Thoracic aorta (tissue), 2 donors: ENCODE measurements around the gene FOXO6. TPM values are rescaled to one million over a fixed set of nuclear protein-coding genes. Genes with fewer than 3 reads are reported as not detected.

Source experiments
- ATAC-seq: fragments of 150-250 bp; one replicate; pipeline ENCODE4 v1.8.0; 2017; ENCODE audit warnings: low read depth; ENCODE audit not compliant: insufficient number of reproducible peaks, low FRiP score
- DNase-seq: peaks from one replicate; pipeline ENCODE4 v3.0.0-alpha.2; 2020; ENCODE audit warnings: low spot score
- H3K27ac ChIP-seq, 2 donors: fragments of 200-600 bp; sonication (generic); 1 replicate in 1 of 2; 2 replicates in 1 of 2; pipeline ENCODE4 v1.5.1; 2016; ENCODE audit warnings: mild to moderate bottlenecking in 2 of 2, moderate library complexity in 2 of 2
- H3K27me3 ChIP-seq: fragments of 200-600 bp; sonication (generic); replicated peaks from 2 replicates; pipeline ENCODE4 v1.6.0; 2016; ENCODE audit warnings: mild to moderate bottlenecking; ENCODE audit not compliant: insufficient read depth
- H3K36me3 ChIP-seq: fragments of 200-600 bp; sonication (generic); one replicate; pipeline ENCODE4 v1.5.1; 2016
- H3K4me1 ChIP-seq, 2 donors: fragments of 200-600 bp; sonication (generic); 1 replicate in 1 of 2; 2 replicates in 1 of 2; pipeline versions ENCODE4 v1.5.1 to v1.6.0; 2016; ENCODE audit warnings: low read depth in 2 of 2, mild to moderate bottlenecking in 1 of 2; ENCODE audit not compliant: control insufficient read depth in 1 of 2
- H3K4me3 ChIP-seq: fragments of 200-600 bp; sonication (generic); 2 replicates; pipeline ENCODE4 v1.5.1; 2016; ENCODE audit warnings: mild to moderate bottlenecking
- H3K9me3 ChIP-seq: fragments of 200-600 bp; sonication (generic); 2 replicates; pipeline ENCODE4 v1.5.1; 2016
- total RNA-seq, 2 donors: library from RNA; depleted of rRNA; stranded (reverse); fragments of >200 nt; gene quantifications; one replicate each; pipeline versions ENCODE4 v1.1.0 to v1.2.3, GENCODE V29; 2016
- TF ChIP-seq, protein P1 (sequence below): fragments of 200-600 bp; sonication (generic); IDR thresholded peaks from one replicate; pipeline ENCODE4 v1.5.1; 2019; ENCODE audit warnings: antibody characterized with exemption

FOXO6 gene
- total RNA-seq, 2 donors from 2014 or later = 3.8 TPM; not detected in 1

DNA sequence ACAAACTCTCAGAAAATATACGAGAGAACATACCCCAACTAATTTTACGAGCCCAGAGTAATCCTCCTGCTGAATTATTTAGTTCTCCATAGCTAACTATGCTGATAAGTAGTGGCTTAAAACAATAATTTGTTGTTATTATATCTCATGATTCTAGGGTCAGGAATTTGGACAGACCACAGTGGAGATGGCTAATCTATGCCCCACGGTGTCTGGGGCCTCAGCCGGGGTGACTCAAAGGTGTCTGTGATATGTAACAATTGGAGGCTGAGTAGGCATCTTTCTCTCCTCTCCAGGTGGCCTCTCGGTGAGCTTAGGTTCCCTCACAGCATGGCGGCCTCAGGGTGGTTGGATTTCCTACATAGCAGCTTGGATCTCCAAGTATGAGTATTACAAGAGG, 35.4 kb upstream of the FOXO6 start:
- ATAC-seq (no peak), DNase-seq (no peak)
- no peaks in the 10 kb centered on the region for H3K36me3 ChIP-seq
- no peak overlapping the region for H3K27ac ChIP-seq
- peaks cover 0 to 3% of the 10 kb centered on the region in 2 donors for H3K4me1 ChIP-seq
- TF ChIP-seq, protein P1, sequence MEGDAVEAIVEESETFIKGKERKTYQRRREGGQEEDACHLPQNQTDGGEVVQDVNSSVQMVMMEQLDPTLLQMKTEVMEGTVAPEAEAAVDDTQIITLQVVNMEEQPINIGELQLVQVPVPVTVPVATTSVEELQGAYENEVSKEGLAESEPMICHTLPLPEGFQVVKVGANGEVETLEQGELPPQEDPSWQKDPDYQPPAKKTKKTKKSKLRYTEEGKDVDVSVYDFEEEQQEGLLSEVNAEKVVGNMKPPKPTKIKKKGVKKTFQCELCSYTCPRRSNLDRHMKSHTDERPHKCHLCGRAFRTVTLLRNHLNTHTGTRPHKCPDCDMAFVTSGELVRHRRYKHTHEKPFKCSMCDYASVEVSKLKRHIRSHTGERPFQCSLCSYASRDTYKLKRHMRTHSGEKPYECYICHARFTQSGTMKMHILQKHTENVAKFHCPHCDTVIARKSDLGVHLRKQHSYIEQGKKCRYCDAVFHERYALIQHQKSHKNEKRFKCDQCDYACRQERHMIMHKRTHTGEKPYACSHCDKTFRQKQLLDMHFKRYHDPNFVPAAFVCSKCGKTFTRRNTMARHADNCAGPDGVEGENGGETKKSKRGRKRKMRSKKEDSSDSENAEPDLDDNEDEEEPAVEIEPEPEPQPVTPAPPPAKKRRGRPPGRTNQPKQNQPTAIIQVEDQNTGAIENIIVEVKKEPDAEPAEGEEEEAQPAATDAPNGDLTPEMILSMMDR = no peak
- no peaks in the 10 kb centered on the region for H3K9me3 ChIP-seq
- no peaks in the 10 kb centered on the region for H3K27me3 ChIP-seq
- H3K4me3 ChIP-seq = no peak overlapping the region

DNA sequence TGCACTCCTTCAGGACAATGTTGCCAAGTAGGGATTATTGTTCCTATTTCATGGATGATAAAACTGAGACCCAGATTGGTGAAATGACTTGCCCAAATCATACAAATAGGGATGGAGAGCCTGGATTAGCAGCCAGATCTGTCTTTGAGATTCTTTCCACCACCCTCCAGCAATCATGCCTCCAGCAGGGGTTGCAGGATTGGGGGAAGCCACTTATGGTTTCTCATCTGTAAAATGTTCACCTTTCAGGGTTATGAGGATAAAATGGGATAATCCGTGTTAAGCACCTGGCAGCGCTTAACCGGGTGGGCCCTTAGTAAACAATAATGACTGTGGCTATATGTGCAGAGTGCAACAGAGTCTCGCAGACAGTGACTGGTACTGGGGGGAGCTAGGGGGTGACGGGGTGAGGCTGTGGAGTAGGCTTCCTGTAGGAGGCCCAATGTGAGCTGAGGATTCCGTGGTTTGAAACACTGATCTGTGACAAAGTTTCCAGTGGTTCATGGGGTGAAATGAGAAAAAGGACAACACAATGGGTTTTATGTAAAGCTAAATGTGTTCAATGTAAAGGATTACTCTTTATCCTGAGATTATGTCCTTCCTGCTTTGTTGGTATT, 33.7 kb upstream of the FOXO6 start:
- H3K4me1 ChIP-seq = no peaks in the 10 kb centered on the region
- no peak overlapping the region for H3K4me3 ChIP-seq
- H3K9me3 ChIP-seq = no peaks in the 10 kb centered on the region
- ATAC-seq = no peak
- H3K27me3 ChIP-seq = no peaks in the 10 kb centered on the region
- TF ChIP-seq, protein P1 = no peak
- DNase-seq = no peak
- no peaks in the 10 kb centered on the region for H3K36me3 ChIP-seq
- H3K27ac ChIP-seq = no peak overlapping the region

DNA sequence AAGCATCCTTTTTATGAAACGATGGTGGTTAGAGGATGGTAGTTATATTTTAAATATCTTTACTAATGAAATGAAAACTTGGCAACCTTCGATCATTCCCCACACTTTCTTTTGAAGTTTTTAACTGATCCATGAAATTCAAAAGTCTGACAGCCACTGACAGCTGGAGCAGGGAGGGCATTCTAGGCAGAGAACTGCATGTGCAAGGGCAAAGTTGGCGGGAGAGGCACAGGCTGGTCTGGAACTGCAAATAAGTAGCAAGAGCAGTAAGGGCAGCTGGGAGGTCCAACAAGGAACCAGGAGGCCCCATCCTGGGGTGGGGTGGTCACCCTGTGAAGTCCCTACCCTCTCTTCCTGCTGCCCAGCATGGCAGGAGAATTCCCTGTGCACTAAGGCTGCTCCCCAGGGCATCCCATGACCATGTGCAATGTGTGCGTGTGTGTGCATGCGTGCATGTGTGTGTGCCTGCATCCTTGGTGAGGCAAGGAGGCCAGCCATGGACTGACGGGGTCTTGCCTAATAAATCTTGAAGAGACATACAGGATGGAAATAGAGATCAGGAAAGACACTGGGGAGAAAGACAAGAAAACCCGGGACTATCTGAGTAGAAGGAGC, 33.1 kb upstream of the FOXO6 start:
- no peaks in the 10 kb centered on the region for H3K4me1 ChIP-seq
- no peak for DNase-seq

DNA sequence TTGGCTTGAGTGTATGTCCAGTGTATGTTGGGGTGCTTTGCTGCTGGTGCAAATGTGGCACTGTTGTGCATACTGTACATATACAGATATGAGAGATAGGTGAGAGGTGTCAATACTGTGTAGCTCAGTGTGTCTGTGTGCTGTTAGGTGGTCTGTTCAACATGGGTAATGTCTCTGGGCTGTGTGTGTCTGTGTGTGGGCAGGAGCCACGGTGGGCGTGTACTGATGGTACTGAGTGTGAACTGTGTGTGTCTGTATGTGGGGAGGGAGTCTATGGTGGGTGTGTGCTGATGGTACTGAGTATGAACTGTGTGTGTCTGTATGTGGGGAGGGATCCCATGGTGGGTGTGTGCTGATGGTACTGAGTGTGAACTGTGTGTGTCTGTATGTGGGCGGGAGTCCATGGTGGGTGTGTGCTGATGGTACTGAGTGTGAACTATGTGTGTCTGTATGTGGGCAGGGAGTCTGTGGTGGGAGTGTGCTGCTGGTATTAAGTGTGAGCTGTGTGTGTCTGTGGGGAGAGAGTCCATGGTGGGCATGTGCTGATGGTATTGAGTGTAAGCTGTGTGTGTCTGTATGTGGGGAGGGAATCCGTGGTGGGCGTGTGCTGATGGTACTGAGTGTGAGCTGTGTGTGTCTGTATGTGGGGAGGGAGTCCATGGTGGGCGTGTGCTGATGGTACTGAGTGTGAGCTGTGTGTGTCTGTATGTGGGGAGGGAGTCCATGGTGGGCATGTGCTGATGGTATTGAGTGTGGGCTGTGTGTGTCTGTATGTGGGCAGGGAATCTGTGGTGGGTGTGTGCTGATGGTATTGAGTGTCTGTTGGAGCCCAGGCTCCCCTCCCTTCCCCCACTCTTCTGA, 32.2 kb upstream of the FOXO6 start:
- TF ChIP-seq, protein P1 = no peak
- H3K9me3 ChIP-seq = no peaks in the 10 kb centered on the region
- no peak overlapping the region for H3K27ac ChIP-seq
- no peaks in the 10 kb centered on the region for H3K36me3 ChIP-seq
- H3K4me3 ChIP-seq = no peak overlapping the region
- no peaks in the 10 kb centered on the region for H3K27me3 ChIP-seq
- ATAC-seq (no peak), DNase-seq (no peak)
- no peaks in the 10 kb centered on the region for H3K4me1 ChIP-seq

More for the DNA sequence above, 33.1 kb upstream of the FOXO6 start:
- Histone ChIP-seq H3K4me3 (no peak overlapping the region), H3K36me3 (no peaks in the 10 kb centered on the region), H3K9me3 (no peaks in the 10 kb centered on the region), H3K27me3 (no peaks in the 10 kb centered on the region), H3K27ac (no peak overlapping the region)
- no peak for ATAC-seq
- TF ChIP-seq, protein P1 = no peak
